ENCODE data around the gene HOXD11.

DNA sequence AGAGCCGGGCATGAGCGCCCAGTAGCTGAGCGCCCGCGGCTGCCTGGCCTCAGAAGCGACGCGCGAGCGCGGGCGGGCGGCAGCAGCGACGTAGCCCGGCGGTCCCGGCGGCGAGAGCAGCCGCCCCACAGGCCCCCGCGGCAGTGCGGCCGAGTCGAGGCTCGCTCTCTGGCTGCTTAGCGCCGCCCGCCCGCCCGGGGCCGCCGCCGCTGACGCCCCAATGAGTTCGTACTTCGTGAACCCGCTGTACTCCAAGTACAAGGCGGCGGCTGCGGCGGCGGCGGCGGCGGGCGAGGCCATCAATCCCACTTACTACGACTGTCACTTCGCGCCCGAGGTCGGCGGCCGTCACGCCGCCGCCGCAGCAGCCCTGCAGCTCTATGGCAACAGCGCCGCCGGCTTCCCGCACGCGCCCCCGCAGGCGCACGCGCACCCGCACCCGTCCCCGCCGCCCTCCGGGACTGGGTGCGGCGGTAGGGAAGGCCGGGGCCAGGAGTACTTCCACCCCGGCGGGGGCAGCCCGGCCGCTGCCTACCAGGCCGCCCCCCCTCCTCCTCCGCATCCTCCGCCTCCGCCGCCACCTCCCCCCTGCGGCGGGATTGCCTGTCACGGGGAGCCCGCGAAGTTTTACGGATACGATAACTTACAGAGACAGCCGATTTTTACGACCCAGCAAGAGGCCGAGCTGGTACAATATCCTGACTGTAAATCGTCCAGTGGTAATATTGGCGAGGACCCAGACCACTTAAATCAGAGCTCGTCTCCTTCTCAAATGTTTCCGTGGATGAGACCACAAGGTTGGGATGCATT, 23.3 kb downstream of the HOXD11 start:
- TF ChIP-seq POLR2A (IDR thresholded peaks at IDR 0.05): no peak
- TF ChIP-seq, protein P1, sequence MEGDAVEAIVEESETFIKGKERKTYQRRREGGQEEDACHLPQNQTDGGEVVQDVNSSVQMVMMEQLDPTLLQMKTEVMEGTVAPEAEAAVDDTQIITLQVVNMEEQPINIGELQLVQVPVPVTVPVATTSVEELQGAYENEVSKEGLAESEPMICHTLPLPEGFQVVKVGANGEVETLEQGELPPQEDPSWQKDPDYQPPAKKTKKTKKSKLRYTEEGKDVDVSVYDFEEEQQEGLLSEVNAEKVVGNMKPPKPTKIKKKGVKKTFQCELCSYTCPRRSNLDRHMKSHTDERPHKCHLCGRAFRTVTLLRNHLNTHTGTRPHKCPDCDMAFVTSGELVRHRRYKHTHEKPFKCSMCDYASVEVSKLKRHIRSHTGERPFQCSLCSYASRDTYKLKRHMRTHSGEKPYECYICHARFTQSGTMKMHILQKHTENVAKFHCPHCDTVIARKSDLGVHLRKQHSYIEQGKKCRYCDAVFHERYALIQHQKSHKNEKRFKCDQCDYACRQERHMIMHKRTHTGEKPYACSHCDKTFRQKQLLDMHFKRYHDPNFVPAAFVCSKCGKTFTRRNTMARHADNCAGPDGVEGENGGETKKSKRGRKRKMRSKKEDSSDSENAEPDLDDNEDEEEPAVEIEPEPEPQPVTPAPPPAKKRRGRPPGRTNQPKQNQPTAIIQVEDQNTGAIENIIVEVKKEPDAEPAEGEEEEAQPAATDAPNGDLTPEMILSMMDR (IDR thresholded peaks at IDR 0.05): no peak

Measured in esophagus squamous epithelium (tissue), 4 donors.